Osteocyte (in vitro differentiated cells): ENCODE data around the gene RGR. TPM values are rescaled to one million over a fixed set of nuclear protein-coding genes. Genes with fewer than 3 reads are reported as not detected.

Experiments used
- DNase-seq: peaks from one replicate; pipeline ENCODE4 v3.0.0; 2021; ENCODE audit warnings: mixed read lengths; ENCODE audit not compliant: unreplicated experiment; ENCODE audit errors: extremely low spot score
- H3K27ac Mint-ChIP-seq: one replicate; pipeline ENCODE4 v1.8.0; 2021; ENCODE audit warnings: mild to moderate bottlenecking, mixed read lengths; ENCODE audit not compliant: unreplicated experiment
- H3K27me3 Mint-ChIP-seq: one replicate; pipeline ENCODE4 v1.8.0; 2021; ENCODE audit warnings: mixed read lengths; ENCODE audit not compliant: unreplicated experiment
- H3K36me3 Mint-ChIP-seq: one replicate; pipeline ENCODE4 v1.8.0; 2021; ENCODE audit warnings: mixed read lengths; ENCODE audit not compliant: unreplicated experiment
- H3K4me1 Mint-ChIP-seq: one replicate; pipeline ENCODE4 v1.8.0; 2021; ENCODE audit warnings: mixed read lengths; ENCODE audit not compliant: unreplicated experiment
- H3K4me3 Mint-ChIP-seq: one replicate; pipeline ENCODE4 v1.8.0; 2021; ENCODE audit warnings: mild to moderate bottlenecking, moderate library complexity, mixed read lengths; ENCODE audit not compliant: unreplicated experiment
- H3K9me3 Mint-ChIP-seq: one replicate; pipeline ENCODE4 v1.8.0; 2021; ENCODE audit warnings: mixed read lengths; ENCODE audit not compliant: unreplicated experiment
- total RNA-seq: library from RNA; stranded (reverse); gene quantifications from 2 replicates; pipeline ENCODE4 v1.2.1, GENCODE V29; 2021
- TF ChIP-seq, protein P1 (sequence below): fragments of 200-600 bp; sonication (generic); IDR thresholded peaks from 2 replicates; pipeline ENCODE4 v1.5.0; 2021; ENCODE audit warnings: antibody characterized with exemption, mild to moderate bottlenecking, moderate library complexity

The RGR gene
- total RNA-seq, 1 donor from 2014 or later, result not detected

DNA sequence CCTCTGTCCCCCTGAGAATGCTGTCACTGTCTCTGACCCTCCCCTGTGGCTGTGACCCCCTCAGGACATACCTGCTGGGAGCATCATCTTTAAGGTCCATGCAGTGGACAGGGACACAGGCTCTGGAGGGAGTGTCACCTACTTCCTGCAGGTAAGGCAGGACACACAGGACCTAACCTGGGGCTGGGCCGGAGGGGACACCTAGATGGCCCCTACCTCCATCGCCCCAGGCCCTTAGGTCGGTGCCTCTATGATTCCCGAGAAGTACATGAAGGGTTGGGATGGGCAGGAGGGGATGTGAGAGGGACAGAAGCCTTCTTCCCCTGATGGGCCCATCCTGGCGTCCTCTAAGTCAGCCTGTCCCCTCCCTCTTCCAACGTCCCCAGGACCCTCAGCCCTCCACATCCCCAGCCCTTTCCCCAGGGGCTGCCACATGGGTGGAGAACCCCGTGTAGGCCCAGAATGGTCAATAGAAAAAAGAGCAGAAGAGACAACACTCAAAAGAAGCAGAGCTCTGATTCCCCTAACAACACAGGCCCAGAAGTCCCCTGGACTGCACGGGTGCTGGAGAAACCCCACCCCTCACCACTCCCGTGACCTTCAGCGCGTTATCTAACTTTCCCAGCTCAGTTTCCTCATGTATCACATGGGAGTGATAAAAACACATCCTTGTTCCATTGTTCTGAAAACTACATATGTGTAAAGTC lies 44.2 kb upstream of the RGR start:
- Mint-ChIP-seq H3K4me1 (no peaks in the 10 kb centered on the region), H3K4me3 (no peak overlapping the region), H3K27me3 (peaks cover 22% of the 10 kb centered on the region), H3K36me3 (no peaks in the 10 kb centered on the region), H3K9me3 (no peaks in the 10 kb centered on the region), H3K27ac (no peak overlapping the region)
- TF ChIP-seq, protein P1, sequence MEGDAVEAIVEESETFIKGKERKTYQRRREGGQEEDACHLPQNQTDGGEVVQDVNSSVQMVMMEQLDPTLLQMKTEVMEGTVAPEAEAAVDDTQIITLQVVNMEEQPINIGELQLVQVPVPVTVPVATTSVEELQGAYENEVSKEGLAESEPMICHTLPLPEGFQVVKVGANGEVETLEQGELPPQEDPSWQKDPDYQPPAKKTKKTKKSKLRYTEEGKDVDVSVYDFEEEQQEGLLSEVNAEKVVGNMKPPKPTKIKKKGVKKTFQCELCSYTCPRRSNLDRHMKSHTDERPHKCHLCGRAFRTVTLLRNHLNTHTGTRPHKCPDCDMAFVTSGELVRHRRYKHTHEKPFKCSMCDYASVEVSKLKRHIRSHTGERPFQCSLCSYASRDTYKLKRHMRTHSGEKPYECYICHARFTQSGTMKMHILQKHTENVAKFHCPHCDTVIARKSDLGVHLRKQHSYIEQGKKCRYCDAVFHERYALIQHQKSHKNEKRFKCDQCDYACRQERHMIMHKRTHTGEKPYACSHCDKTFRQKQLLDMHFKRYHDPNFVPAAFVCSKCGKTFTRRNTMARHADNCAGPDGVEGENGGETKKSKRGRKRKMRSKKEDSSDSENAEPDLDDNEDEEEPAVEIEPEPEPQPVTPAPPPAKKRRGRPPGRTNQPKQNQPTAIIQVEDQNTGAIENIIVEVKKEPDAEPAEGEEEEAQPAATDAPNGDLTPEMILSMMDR, result no peak
- DNase-seq, result no peak

DNA sequence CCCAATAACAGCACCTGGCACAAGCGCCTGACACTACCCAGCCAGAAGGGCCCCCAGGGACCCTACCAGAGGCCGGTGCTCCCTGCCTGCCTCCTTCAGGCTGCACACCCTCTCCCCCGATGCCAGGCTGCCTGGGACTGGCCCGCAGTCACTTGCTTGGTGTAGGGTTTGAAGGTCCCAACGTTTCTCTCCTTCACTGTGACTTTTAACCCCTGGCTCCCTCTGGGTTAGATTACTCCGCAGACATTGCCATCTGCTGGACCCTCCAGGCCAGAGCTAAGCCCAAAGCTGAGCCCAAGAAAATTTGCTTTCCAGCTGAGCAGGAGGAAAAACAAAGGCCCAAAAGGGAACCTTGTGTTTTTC lies 43.6 kb upstream of the RGR start:
- no peak for DNase-seq
- H3K27me3 Mint-ChIP-seq, result peaks cover 21% of the 10 kb centered on the region
- no peak overlapping the region for H3K27ac Mint-ChIP-seq
- no peak overlapping the region for H3K4me3 Mint-ChIP-seq
- no peaks in the 10 kb centered on the region for H3K36me3 Mint-ChIP-seq
- no peaks in the 10 kb centered on the region for H3K9me3 Mint-ChIP-seq
- TF ChIP-seq, protein P1, result no peak
- H3K4me1 Mint-ChIP-seq, result no peaks in the 10 kb centered on the region

DNA sequence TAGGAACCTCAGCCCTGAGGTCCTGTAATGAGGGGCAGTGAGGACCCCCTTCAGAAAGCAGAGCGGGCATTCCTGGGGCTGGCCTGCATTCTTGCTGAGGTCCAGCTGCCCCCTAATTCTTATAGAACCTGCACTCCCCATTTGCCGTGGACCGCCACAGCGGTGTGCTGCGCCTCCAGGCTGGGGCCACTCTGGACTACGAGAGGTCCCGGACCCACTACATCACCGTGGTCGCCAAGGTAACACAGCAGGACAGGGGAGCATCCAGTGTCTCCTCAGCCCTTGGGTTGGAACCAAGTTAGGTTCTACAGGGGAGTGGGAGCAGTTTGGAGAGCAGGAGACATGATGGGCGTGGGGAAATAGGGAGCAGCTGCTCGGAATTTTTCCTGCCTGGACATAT lies 43.2 kb upstream of the RGR start:
- no peak overlapping the region for H3K27ac Mint-ChIP-seq
- peaks cover 20% of the 10 kb centered on the region for H3K27me3 Mint-ChIP-seq
- H3K36me3 Mint-ChIP-seq, result no peaks in the 10 kb centered on the region
- TF ChIP-seq, protein P1, result no peak
- DNase-seq, result no peak
- H3K4me1 Mint-ChIP-seq, result no peaks in the 10 kb centered on the region
- no peaks in the 10 kb centered on the region for H3K9me3 Mint-ChIP-seq
- no peak overlapping the region for H3K4me3 Mint-ChIP-seq

DNA sequence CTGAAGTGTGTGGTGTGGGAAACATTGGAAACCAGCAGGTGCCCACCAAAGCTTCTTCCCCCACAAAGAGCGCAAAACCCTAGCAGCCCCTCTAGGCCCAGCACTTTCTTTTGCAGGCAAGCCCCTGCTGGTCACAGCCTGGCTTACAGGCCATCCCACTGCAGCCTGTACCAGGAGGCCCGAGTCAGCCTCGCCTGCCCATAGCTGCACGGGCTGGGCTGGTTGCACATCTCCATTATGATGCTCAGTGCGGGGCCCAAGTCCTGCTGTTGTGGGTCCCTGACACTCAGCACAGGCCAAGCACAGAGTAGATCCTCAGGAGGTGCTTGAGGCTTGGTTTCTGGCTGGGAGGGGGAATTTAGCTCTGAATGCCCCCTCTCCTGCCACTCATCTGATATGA lies 42.5 kb upstream of the RGR start:
- no peaks in the 10 kb centered on the region for H3K9me3 Mint-ChIP-seq
- no peak overlapping the region for H3K4me3 Mint-ChIP-seq
- H3K36me3 Mint-ChIP-seq, result no peaks in the 10 kb centered on the region
- H3K4me1 Mint-ChIP-seq, result no peaks in the 10 kb centered on the region
- H3K27me3 Mint-ChIP-seq, result peaks cover 20% of the 10 kb centered on the region
- no peak for DNase-seq
- H3K27ac Mint-ChIP-seq, result no peak overlapping the region
- TF ChIP-seq, protein P1, result no peak

DNA sequence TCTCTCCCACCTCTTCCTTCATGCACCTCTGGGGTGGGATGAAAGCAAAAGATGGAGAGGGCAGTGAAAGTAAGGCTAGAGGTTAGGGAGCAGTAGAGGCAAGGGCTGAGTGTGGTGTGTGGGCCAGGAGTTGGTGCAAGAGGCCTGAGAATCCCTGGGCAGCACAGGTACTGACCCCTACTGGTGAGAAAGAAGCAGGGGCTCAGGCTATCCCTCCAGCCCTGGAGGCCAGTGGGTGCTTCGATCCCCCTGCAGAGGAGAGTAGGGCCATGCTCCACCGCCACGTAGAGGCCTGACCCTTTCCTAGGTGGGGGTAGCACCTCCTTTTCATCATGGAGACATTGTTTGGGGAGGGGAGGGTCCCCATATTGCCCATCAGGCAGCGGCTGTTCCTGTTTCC lies 40.7 kb upstream of the RGR start:
- Mint-ChIP-seq H3K4me3 (no peak overlapping the region), H3K4me1 (no peaks in the 10 kb centered on the region), H3K27me3 (peaks cover 17% of the 10 kb centered on the region), H3K9me3 (no peaks in the 10 kb centered on the region), H3K36me3 (no peaks in the 10 kb centered on the region), H3K27ac (no peak overlapping the region)
- no peak for DNase-seq
- TF ChIP-seq, protein P1, result no peak
